HuH-7.5 (cell line): ENCODE results near the gene LRMDA.
"Not testable (repeated sequence)": the region's sequence is repeated elsewhere in the genome, so short reads cannot be mapped to it uniquely, and the experiment has no call there.

Experiments used
- DNase-seq: peaks from one replicate; pipeline ENCODE4 v3.0.0; 2011; ENCODE audit warnings: low spot score

The LRMDA gene

GRCh38 chr10:75746356-75746755 lies 314.9 kb downstream of the LRMDA start:
- DNase-seq = no peak

GRCh38 chr10:75750093-75750875 lies 318.9 kb downstream of the LRMDA start:
- DNase-seq = not testable (repeated sequence)

GRCh38 chr10:75751232-75751631 lies 319.8 kb downstream of the LRMDA start:
- DNase-seq = no peak

GRCh38 chr10:75753621-75754020 lies 322.2 kb downstream of the LRMDA start:
- no peak for DNase-seq

- no peak for DNase-seq
Observed at GRCh38 chr10:75754096-75754831, 322.8 kb downstream of the LRMDA start.

GRCh38 chr10:75755528-75755927 lies 324.1 kb downstream of the LRMDA start:
- no peak for DNase-seq

GRCh38 chr10:75761289-75761688 lies 329.9 kb downstream of the LRMDA start:
- no peak for DNase-seq

GRCh38 chr10:75762431-75762802 lies 331.0 kb downstream of the LRMDA start:
- no peak for DNase-seq

GRCh38 chr10:75763652-75764051 lies 332.2 kb downstream of the LRMDA start:
- no peak for DNase-seq

GRCh38 chr10:75764974-75765788 lies 333.8 kb downstream of the LRMDA start:
- no peak for DNase-seq

- no peak for DNase-seq
Observed at GRCh38 chr10:75765789-75766096, 334.3 kb downstream of the LRMDA start.

- DNase-seq = no peak
Observed at GRCh38 chr10:75766106-75766505, 334.7 kb downstream of the LRMDA start.

GRCh38 chr10:75766752-75767151 lies 335.3 kb downstream of the LRMDA start:
- DNase-seq = not testable (repeated sequence)

GRCh38 chr10:75770626-75771081 lies 339.2 kb downstream of the LRMDA start:
- DNase-seq = no peak

- no peak for DNase-seq
Observed at GRCh38 chr10:75771606-75772005, 340.2 kb downstream of the LRMDA start.

- DNase-seq = no peak
Observed at GRCh38 chr10:75772153-75772887, 340.9 kb downstream of the LRMDA start.

GRCh38 chr10:75773231-75773780 lies 341.9 kb downstream of the LRMDA start:
- no peak for DNase-seq

- DNase-seq = no peak
Observed at GRCh38 chr10:75773813-75774782, 342.7 kb downstream of the LRMDA start.

GRCh38 chr10:75774783-75775490 lies 343.5 kb downstream of the LRMDA start:
- no peak for DNase-seq
